HFFc6 (cell line): ENCODE measurements around the gene CDH10. TPM values are rescaled to one million over a fixed set of nuclear protein-coding genes. Genes with fewer than 3 reads are reported as not detected.

Experiments used
- DNase-seq: peaks from one replicate; pipeline ENCODE4 v3.0.0-alpha.2; 2018
- H3K27ac Mint-ChIP-seq: 2 replicates; pipeline ENCODE4 v1.8.0; 2020; ENCODE audit warnings: mild to moderate bottlenecking, mixed read lengths
- H3K27me3 Mint-ChIP-seq: 2 replicates; pipeline ENCODE4 v1.8.0; 2021; ENCODE audit warnings: mild to moderate bottlenecking, moderate library complexity, mixed read lengths; ENCODE audit not compliant: insufficient read depth
- H3K36me3 Mint-ChIP-seq: 2 replicates; pipeline ENCODE4 v1.8.0; 2021; ENCODE audit warnings: low read depth, mixed read lengths
- H3K4me1 Mint-ChIP-seq: 2 replicates; pipeline ENCODE4 v1.8.0; 2020; ENCODE audit warnings: low read depth, mixed read lengths
- H3K4me3 Mint-ChIP-seq: 2 replicates; pipeline ENCODE4 v1.8.0; 2020; ENCODE audit warnings: mild to moderate bottlenecking, moderate library complexity, mixed read lengths
- H3K9me3 Mint-ChIP-seq: 2 replicates; pipeline ENCODE4 v1.8.0; 2020; ENCODE audit warnings: mild to moderate bottlenecking, mixed read lengths
- total RNA-seq, 6 experiments: library from RNA; stranded (reverse); fragmentation: NEBNext Ultra II Directional; extraction: Animal tissue kit (Norgen Biotek cat#: 25700); gene quantifications; 2 replicates in 1 of 6; 3 replicates in 5 of 6; pipeline ENCODE4 v1.2.3, GENCODE V29; 2021
- TF ChIP-seq, protein P1 (sequence below): fragments of 200-600 bp; sonication (generic); IDR thresholded peaks from 2 replicates; pipeline ENCODE4 v1.5.0; 2021; ENCODE audit warnings: antibody characterized with exemption, mild to moderate bottlenecking

CDH10 gene
- total RNA-seq, 6 experiments from 2014 or later, result 0.10 to 0.71 (median 0.17) TPM

DNA sequence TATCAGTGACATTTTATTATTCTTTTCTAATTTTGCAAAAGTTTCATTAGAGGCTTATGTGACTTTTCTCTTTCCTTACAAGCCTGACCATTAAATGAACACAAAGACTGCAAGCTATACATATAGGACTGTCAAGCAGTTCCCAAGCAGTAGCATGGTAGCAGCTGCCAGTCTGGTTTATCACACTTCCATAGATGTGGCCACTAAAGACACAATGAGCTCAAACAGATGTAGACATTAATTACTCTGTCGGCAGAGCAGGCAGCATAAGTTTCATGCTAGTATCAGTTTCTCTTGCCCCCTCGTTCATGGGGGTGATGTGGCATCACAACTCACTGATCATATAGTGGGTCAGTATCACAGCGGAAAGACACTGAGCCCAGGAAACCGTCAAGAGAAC, 89.5 kb downstream of the CDH10 start:
- no peaks in the 10 kb centered on the region for H3K4me1 Mint-ChIP-seq
- H3K4me3 Mint-ChIP-seq, result no peak overlapping the region
- H3K9me3 Mint-ChIP-seq, result peaks cover 34% of the 10 kb centered on the region
- H3K27ac Mint-ChIP-seq, result no peak overlapping the region
- no peaks in the 10 kb centered on the region; the same call in 1 of the 2 replicates for H3K36me3 Mint-ChIP-seq
- TF ChIP-seq, protein P1, sequence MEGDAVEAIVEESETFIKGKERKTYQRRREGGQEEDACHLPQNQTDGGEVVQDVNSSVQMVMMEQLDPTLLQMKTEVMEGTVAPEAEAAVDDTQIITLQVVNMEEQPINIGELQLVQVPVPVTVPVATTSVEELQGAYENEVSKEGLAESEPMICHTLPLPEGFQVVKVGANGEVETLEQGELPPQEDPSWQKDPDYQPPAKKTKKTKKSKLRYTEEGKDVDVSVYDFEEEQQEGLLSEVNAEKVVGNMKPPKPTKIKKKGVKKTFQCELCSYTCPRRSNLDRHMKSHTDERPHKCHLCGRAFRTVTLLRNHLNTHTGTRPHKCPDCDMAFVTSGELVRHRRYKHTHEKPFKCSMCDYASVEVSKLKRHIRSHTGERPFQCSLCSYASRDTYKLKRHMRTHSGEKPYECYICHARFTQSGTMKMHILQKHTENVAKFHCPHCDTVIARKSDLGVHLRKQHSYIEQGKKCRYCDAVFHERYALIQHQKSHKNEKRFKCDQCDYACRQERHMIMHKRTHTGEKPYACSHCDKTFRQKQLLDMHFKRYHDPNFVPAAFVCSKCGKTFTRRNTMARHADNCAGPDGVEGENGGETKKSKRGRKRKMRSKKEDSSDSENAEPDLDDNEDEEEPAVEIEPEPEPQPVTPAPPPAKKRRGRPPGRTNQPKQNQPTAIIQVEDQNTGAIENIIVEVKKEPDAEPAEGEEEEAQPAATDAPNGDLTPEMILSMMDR, result no peak
- no peaks in the 10 kb centered on the region for H3K27me3 Mint-ChIP-seq
- no peak for DNase-seq

DNA sequence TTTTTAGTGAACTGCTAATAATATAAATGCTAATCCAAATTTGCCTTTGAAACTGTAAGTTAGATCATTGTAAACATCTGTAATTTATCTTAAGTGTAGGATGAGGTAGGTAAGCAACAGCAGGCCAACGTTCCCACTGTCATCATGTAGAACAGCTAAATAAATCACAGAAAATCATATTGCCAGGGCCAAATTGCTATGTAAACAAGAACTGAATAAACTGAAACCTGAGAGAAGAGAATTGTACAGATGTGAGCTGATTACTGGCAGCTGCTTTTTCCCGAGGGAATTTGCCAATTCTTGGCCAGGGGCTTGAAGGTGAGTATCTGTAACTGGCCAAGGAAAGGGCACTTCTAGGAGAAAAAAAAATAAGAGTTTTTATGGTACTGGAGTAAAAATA, 97.6 kb downstream of the CDH10 start:
- no peaks in the 10 kb centered on the region for H3K4me1 Mint-ChIP-seq
- no peaks in the 10 kb centered on the region for H3K36me3 Mint-ChIP-seq
- peaks cover 48% of the 10 kb centered on the region for H3K9me3 Mint-ChIP-seq
- DNase-seq, result no peak
- TF ChIP-seq, protein P1, result no peak
- H3K27ac Mint-ChIP-seq, result no peak overlapping the region
- H3K27me3 Mint-ChIP-seq, result no peaks in the 10 kb centered on the region
- H3K4me3 Mint-ChIP-seq, result no peak overlapping the region

DNA sequence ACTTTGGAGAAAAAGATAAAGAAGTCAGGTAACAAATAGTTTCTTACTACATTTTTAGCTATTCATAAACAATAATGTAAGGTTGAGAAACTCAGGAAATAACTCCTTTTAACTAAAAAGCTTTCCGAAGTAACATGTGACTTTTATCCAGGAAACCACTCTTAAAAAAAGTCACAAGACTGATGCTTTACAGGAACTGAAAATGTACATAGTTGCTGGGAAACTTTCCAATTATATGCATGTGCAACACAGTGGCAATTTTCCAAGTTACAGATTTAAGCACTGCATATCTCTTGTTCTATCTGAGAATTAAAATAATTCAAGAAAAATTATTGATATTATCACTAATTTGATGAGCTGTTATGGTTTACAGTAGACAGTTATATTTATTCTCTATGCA, 105.2 kb downstream of the CDH10 start:
- Mint-ChIP-seq H3K4me1 (no peaks in the 10 kb centered on the region), H3K27me3 (no peaks in the 10 kb centered on the region), H3K27ac (no peak overlapping the region), H3K36me3 (no peaks in the 10 kb centered on the region), H3K9me3 (peaks cover 25% of the 10 kb centered on the region), H3K4me3 (no peak overlapping the region)
- TF ChIP-seq, protein P1, result no peak
- no peak for DNase-seq

DNA sequence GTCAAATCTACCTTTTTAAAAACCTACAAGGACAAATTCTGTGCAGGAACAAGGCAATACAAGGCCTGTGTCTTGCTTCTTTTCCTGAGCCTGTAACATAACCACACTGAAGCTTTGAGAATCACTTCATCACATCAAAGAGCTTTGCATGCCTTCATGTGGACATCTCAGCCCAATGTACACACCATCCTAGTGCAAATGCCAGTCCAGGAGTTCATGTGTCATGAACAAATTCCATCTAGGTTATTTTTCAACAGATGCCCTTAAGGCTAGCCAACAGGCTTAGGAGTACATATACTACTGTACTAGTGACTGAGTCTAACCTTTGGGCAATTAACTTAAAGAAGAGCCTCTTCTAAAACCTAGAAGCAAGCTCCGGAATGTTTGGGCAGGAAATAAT, 106.4 kb downstream of the CDH10 start:
- H3K36me3 Mint-ChIP-seq, result no peaks in the 10 kb centered on the region
- H3K27me3 Mint-ChIP-seq, result no peaks in the 10 kb centered on the region
- no peaks in the 10 kb centered on the region for H3K4me1 Mint-ChIP-seq
- no peak for DNase-seq
- TF ChIP-seq, protein P1, result no peak
- H3K27ac Mint-ChIP-seq, result no peak overlapping the region
- H3K4me3 Mint-ChIP-seq, result no peak overlapping the region
- peaks cover 12% of the 10 kb centered on the region for H3K9me3 Mint-ChIP-seq

DNA sequence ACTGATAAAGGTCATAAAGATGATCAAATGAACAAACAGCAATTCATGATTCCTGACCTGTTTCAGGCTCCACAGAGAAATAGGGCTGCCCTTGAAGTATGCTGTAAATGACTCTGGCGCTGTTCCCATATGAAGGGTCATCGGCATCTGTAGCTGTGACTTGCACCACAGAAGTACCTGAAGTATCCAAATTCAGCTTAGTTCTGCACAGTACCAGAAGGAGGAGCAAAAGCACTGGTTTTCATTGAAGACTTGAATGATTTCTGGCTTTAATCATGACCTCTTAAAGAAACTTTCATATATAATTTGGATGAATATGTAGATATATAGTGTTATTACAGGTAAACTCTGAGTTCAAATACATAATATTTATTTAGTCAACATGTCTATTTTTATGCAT, 109.1 kb downstream of the CDH10 start:
- TF ChIP-seq, protein P1, result no peak
- H3K4me1 Mint-ChIP-seq, result no peaks in the 10 kb centered on the region
- no peaks in the 10 kb centered on the region for H3K36me3 Mint-ChIP-seq
- DNase-seq, result no peak
- H3K4me3 Mint-ChIP-seq, result no peak overlapping the region
- H3K27ac Mint-ChIP-seq, result no peak overlapping the region
- H3K27me3 Mint-ChIP-seq, result no peaks in the 10 kb centered on the region
- H3K9me3 Mint-ChIP-seq, result peaks cover 20% of the 10 kb centered on the region

DNA sequence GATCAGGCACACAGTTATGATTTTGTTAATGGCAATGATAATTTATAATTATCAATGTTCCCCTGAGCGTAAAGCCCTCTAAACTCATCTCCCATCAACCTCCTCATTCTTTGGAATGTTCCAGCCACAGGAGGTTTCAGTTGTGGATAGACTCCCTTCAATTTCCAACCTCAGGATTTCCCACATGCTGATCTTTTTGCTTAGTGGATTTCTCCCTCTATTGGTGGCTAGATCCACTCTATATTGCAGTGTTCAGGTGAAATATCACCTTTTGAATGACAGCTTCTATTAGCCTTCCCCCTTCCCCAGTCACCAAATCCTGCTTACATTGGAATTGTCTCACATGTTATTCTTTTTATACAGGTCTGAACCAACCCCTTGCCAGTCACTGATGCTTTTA, 113.9 kb downstream of the CDH10 start:
- H3K4me3 Mint-ChIP-seq, result no peak overlapping the region
- no peak for DNase-seq

More for the DNA sequence above, 113.9 kb downstream of the CDH10 start:
- TF ChIP-seq, protein P1, result no peak
- Mint-ChIP-seq H3K27me3 (no peaks in the 10 kb centered on the region), H3K9me3 (peaks cover 27% of the 10 kb centered on the region), H3K36me3 (no peaks in the 10 kb centered on the region), H3K27ac (no peak overlapping the region), H3K4me1 (no peaks in the 10 kb centered on the region)
